Vagina (tissue), 2 donors: ENCODE results near the gene CXCR5. TPM values are rescaled to one million over a fixed set of nuclear protein-coding genes. Genes with fewer than 3 reads are reported as not detected.
"Not testable (repeated sequence)": the region's sequence is repeated elsewhere in the genome, so short reads cannot be mapped to it uniquely, and the experiment has no call there.

ENCODE experiments used
- DNase-seq, 2 donors: peaks; one replicate each; pipeline ENCODE4 v3.0.0-alpha.2; 2017; ENCODE audit errors: extremely low spot score in 2 of 2
- H3K27ac ChIP-seq: fragments of 200-600 bp; sonication (generic); one replicate; pipeline ENCODE4 v1.5.1; 2019
- H3K27me3 ChIP-seq: fragments of 200-600 bp; sonication (generic); one replicate; pipeline ENCODE4 v1.5.1; 2019
- H3K36me3 ChIP-seq, 2 donors: fragments of 200-600 bp; sonication (generic); one replicate each; pipeline ENCODE4 v1.5.1; 2017 to 2019
- H3K4me1 ChIP-seq: fragments of 200-600 bp; sonication (generic); one replicate; pipeline ENCODE4 v1.5.1; 2019
- H3K4me3 ChIP-seq, 2 donors: fragments of 200-600 bp; sonication (generic); 1 replicate in 1 of 2; 2 replicates in 1 of 2; pipeline ENCODE4 v1.5.1; 2016 to 2019
- H3K9me3 ChIP-seq: fragments of 200-600 bp; sonication (generic); one replicate; pipeline ENCODE4 v1.5.1; 2019
- POLR2A ChIP-seq, 2 donors: fragments of 450-650 bp; IDR thresholded peaks; one replicate each; pipeline ENCODE4 v1.6.1; 2017; ENCODE audit warnings: antibody characterized with exemption in 2 of 2, mild to moderate bottlenecking in 2 of 2, moderate library complexity in 2 of 2
- POLR2AphosphoS5 ChIP-seq, 2 donors: sonication (generic); formaldehyde crosslinking; IDR thresholded peaks; one replicate each; pipeline ENCODE4 v1.9.0; 2017; ENCODE audit warnings: antibody characterized with exemption in 2 of 2, mild to moderate bottlenecking in 2 of 2, low read depth in 1 of 2; ENCODE audit not compliant: insufficient read depth in 1 of 2
- intact Hi-C: fragments of 100-400 bp; cut with DNase I; formaldehyde crosslinking; loops from one replicate; pipeline ENCODE4 v1.15.1; 2023
- total RNA-seq: library from RNA; depleted of rRNA; stranded (reverse); fragments of >200 nt; gene quantifications from one replicate; pipeline ENCODE4 v1.2.3, GENCODE V29; 2016
- TF ChIP-seq, protein P1 (sequence below), 3 experiments: fragments of 450-650 bp in 2 of 3; fragments of 200-600 bp in 1 of 3; sonication (generic) in 1 of 3; IDR thresholded peaks; one replicate each; pipeline ENCODE4 v1.5.1; 2017 to 2019; ENCODE audit warnings: antibody characterized with exemption in 3 of 3, mild to moderate bottlenecking in 2 of 3, moderate library complexity in 2 of 3

CXCR5 gene
- total RNA-seq, 1 donor from 2014 or later, result not detected

DNA sequence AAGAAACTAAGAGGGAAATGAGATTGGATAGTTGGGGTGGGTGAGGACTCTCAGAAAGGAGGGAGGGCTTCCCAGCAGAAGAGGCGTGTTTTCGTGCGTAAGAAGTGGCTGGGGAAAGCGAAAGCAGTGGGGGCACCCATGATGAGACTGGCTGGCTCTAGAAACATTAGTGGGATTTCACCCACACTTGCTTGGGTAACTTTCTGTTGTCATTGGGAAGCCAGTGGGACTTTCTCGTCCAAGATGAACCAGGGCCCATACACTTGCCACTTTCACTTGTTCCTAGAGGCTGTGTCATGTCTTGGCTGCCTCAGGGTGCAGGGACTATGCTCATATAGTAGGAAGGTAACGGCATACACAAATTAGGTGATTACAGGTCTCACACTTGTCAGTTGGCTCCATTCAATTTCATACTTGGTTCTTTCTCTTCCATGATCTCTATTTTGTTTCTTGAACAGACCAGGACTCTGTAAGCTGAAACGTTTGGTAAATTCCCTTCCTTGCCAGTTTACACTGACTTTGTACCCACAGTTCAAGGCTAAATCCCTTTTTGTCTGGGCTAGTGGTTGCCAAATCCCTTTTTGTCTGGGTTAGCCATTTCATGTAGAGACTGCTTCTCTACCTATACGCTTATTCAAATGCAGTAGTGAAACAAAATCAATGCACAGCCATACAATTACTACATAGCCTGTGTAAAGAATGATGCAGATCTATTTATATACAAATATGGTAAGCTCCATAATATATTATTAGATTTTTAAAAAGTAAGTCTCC, 42.0 kb upstream of the CXCR5 start:
- H3K9me3 ChIP-seq, result no peaks in the 10 kb centered on the region
- H3K27ac ChIP-seq, result no peak overlapping the region
- H3K4me1 ChIP-seq, result peaks cover 6% of the 10 kb centered on the region
- no peak for TF ChIP-seq POLR2AphosphoS5 (IDR thresholded peaks at IDR 0.05; ENCODE audit: insufficient read depth in 1 of 2, low read depth in 1 of 2)
- intact Hi-C loops, result no loop called here
- H3K27me3 ChIP-seq, result no peaks in the 10 kb centered on the region
- no peak overlapping the region for H3K4me3 ChIP-seq
- H3K36me3 ChIP-seq, result no peaks in the 10 kb centered on the region
- no peak for DNase-seq

- Histone ChIP-seq H3K27me3 (no peaks in the 10 kb centered on the region), H3K4me1 (peaks cover 6% of the 10 kb centered on the region), H3K4me3 (no peak overlapping the region), H3K9me3 (no peaks in the 10 kb centered on the region), H3K27ac (no peak overlapping the region), H3K36me3 (no peaks in the 10 kb centered on the region)
- intact Hi-C loops, result no loop called here
- TF ChIP-seq POLR2AphosphoS5 (IDR thresholded peaks at IDR 0.05; ENCODE audit: insufficient read depth in 1 of 2, low read depth in 1 of 2) (no peak), POLR2A (IDR thresholded peaks at IDR 0.05) (no peak)
- TF ChIP-seq, protein P1, sequence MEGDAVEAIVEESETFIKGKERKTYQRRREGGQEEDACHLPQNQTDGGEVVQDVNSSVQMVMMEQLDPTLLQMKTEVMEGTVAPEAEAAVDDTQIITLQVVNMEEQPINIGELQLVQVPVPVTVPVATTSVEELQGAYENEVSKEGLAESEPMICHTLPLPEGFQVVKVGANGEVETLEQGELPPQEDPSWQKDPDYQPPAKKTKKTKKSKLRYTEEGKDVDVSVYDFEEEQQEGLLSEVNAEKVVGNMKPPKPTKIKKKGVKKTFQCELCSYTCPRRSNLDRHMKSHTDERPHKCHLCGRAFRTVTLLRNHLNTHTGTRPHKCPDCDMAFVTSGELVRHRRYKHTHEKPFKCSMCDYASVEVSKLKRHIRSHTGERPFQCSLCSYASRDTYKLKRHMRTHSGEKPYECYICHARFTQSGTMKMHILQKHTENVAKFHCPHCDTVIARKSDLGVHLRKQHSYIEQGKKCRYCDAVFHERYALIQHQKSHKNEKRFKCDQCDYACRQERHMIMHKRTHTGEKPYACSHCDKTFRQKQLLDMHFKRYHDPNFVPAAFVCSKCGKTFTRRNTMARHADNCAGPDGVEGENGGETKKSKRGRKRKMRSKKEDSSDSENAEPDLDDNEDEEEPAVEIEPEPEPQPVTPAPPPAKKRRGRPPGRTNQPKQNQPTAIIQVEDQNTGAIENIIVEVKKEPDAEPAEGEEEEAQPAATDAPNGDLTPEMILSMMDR (IDR thresholded peaks at IDR 0.05), result no peak
- no peak for DNase-seq
Observed at GRCh38 chr11:118842369-118842768, 41.3 kb upstream of the CXCR5 start.

DNA sequence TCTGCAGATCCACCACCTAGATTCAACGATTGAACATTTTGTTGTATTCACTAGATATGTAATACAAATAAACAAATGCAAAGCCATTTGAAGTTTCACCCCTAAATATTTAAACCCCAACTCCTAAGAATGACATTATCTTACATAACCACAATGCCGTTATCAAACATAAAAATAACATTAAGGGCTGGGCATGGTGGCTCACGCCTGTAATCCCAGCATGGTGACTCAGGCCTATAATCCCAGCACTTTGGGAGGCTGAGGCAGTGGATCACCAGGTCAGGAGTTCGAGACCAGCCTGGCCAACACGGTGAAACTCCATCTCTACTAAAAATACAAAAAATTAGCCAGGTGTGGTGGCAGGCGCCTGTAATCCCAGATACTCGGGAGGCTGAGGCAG, 40.8 kb upstream of the CXCR5 start:
- DNase-seq, H3K27me3 ChIP-seq, H3K27ac ChIP-seq, H3K9me3 ChIP-seq, H3K4me1 ChIP-seq, H3K36me3 ChIP-seq, intact Hi-C loops, H3K4me3 ChIP-seq: not testable (repeated sequence)

- H3K27ac ChIP-seq, result no peak overlapping the region
Observed at GRCh38 chr11:118843565-118843964, 40.1 kb upstream of the CXCR5 start.

DNA sequence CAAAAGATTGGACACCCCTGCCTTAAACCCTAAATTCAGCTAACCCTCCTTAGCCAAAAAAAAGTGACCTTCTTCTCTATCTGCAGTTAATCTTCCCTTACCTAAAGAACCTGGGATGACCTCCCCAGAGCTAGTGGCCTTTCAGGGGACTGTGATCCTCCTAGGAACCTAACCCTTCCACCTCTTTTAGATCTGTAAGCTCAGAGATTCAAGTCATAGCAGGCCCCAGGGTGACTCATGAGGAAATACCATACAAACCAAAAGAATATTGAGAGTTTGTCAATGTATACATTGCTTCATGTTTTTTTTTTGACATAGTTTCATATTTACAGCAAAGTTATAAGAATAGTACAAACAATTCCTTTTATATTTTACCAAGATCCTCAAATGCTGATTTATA, 38.3 kb upstream of the CXCR5 start:
- intact Hi-C loops, result no loop called here
- H3K27ac ChIP-seq, result no peak overlapping the region
- H3K9me3 ChIP-seq, result no peaks in the 10 kb centered on the region
- no peaks in the 10 kb centered on the region for H3K36me3 ChIP-seq
- peaks cover 6% of the 10 kb centered on the region for H3K4me1 ChIP-seq
- no peak for TF ChIP-seq POLR2A (IDR thresholded peaks at IDR 0.05)
- TF ChIP-seq POLR2AphosphoS5 (IDR thresholded peaks at IDR 0.05; ENCODE audit: insufficient read depth in 1 of 2, low read depth in 1 of 2), result no peak
- TF ChIP-seq, protein P1 (IDR thresholded peaks at IDR 0.05), result no peak
- no peaks in the 10 kb centered on the region for H3K27me3 ChIP-seq
- DNase-seq, result no peak
- no peak overlapping the region for H3K4me3 ChIP-seq

More at GRCh38 chr11:118843565-118843964, 40.1 kb upstream of the CXCR5 start:
- Histone ChIP-seq H3K27me3 (no peaks in the 10 kb centered on the region), H3K4me3 (no peak overlapping the region), H3K4me1 (peaks cover 6% of the 10 kb centered on the region), H3K9me3 (no peaks in the 10 kb centered on the region), H3K36me3 (no peaks in the 10 kb centered on the region)
- no peak for TF ChIP-seq POLR2AphosphoS5 (IDR thresholded peaks at IDR 0.05; ENCODE audit: insufficient read depth in 1 of 2, low read depth in 1 of 2)
- TF ChIP-seq POLR2A (IDR thresholded peaks at IDR 0.05), result no peak
- TF ChIP-seq, protein P1 (IDR thresholded peaks at IDR 0.05), result no peak
- no peak for DNase-seq
- intact Hi-C loops, result no loop called here

DNA sequence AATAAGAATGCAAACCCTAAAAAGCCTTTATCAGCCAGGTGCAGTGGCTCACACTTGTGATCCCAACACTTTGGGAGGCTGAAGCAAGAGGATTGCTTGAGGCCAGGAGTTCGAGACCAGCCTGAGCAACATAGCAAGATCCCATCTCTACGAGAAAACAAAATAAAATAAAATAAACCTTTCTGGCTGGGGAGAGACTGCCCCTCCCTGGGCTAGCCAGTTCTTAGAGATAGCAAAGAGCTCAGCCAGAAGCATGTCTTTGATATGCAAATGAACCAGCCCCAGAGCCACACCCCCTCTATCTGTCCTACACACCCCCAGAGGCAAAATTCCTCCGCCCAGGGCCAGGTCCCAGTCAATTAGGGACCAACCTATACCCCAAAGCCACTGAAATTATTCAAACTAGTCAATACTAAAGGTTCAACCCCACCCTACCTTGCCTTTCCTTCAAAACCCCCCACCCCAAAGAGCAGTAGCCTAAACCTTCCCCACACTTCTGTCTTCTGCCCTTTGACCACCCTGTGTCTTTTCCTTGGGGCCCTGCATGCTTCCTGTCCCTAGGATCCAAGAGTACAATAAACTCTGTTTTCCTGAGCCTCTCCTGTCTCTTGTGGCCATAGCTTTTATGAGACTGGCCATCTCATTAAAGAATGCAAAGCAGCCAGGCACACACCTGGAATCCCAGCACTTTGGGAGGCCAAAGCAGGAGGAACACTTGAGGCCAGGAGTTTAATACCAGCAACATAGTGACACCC, 37.3 kb upstream of the CXCR5 start:
- Histone ChIP-seq H3K4me1 (peaks cover 6% of the 10 kb centered on the region), H3K27ac (no peak overlapping the region), H3K9me3 (no peaks in the 10 kb centered on the region), H3K4me3 (no peak overlapping the region), H3K36me3 (no peaks in the 10 kb centered on the region), H3K27me3 (no peaks in the 10 kb centered on the region)
- DNase-seq, result no peak
- TF ChIP-seq, protein P1 (IDR thresholded peaks at IDR 0.05), result no peak
- TF ChIP-seq POLR2AphosphoS5 (IDR thresholded peaks at IDR 0.05; ENCODE audit: insufficient read depth in 1 of 2, low read depth in 1 of 2) (no peak), POLR2A (IDR thresholded peaks at IDR 0.05) (no peak)
- intact Hi-C loops, result no loop called here
